Lung (tissue), 12 donors: ENCODE measurements around the gene FOXE1. TPM values are rescaled to one million over a fixed set of nuclear protein-coding genes. Genes with fewer than 3 reads are reported as not detected.

Experiments
- ATAC-seq: fragments of 200-7000 bp; cut with Tn5 transposase; one replicate; pipeline ENCODE4 v1.9.1; 2020; ENCODE audit warnings: moderate number of reproducible peaks; ENCODE audit not compliant: insufficient read depth, low FRiP score
- DNase-seq, 3 donors: peaks; one replicate each; pipeline ENCODE4 v3.0.0-alpha.2; 2013 to 2017
- H3K27ac ChIP-seq, 2 donors: one replicate each; pipeline ENCODE4 v1.5.1; 2013; ENCODE audit warnings: mild to moderate bottlenecking in 2 of 2, moderate library complexity in 2 of 2, control low read depth in 1 of 2, inconsistent platforms in 1 of 2, low read depth in 1 of 2, low read length in 1 of 2
- H3K27me3 ChIP-seq, 3 donors: one replicate each; pipeline ENCODE4 v1.5.1; 2013; ENCODE audit warnings: low read length in 2 of 3; ENCODE audit not compliant: control insufficient read depth in 3 of 3, insufficient read depth in 3 of 3
- H3K36me3 ChIP-seq, 4 donors: one replicate each; pipeline ENCODE4 v1.5.1; 2013; ENCODE audit warnings: low read length in 4 of 4, mild to moderate bottlenecking in 1 of 4, moderate library complexity in 1 of 4; ENCODE audit not compliant: control insufficient read depth in 4 of 4, insufficient read depth in 4 of 4
- H3K4me1 ChIP-seq, 5 donors: one replicate each; pipeline ENCODE4 v1.5.1; 2013; ENCODE audit warnings: low read length in 5 of 5, mild to moderate bottlenecking in 2 of 5, moderate library complexity in 1 of 5; ENCODE audit not compliant: control insufficient read depth in 5 of 5, insufficient read depth in 5 of 5
- H3K4me3 ChIP-seq: one replicate; pipeline ENCODE4 v1.5.1; 2013; ENCODE audit warnings: mild to moderate bottlenecking, control low read depth, moderate library complexity
- H3K9ac ChIP-seq, 2 donors: one replicate each; pipeline ENCODE4 v1.5.1; 2013; ENCODE audit warnings: low read length in 2 of 2, control low read depth in 1 of 2; ENCODE audit not compliant: insufficient read depth in 1 of 2
- H3K9me3 ChIP-seq, 4 donors: one replicate each; pipeline ENCODE4 v1.5.1; 2013; ENCODE audit warnings: low read length in 3 of 4, mild to moderate bottlenecking in 1 of 4, moderate library complexity in 1 of 4; ENCODE audit not compliant: control insufficient read depth in 4 of 4, insufficient read depth in 3 of 4
- WGBS, 2 donors: extraction: QIAGEN DNeasy Blood & Tissue Kit; methylation state at CpG; one replicate each; pipeline ENCODE4 v1.1.7; 2013; 5-methylcytosine and 5-hydroxymethylcytosine counted together
- polyA plus RNA-seq, 2 donors: library from polyadenylated mRNA; stranded (reverse); fragments of 200-250 nt; gene quantifications; one replicate each; pipeline ENCODE4 v1.2.1, GENCODE V29; 2013
- total RNA-seq, 2 donors: library from RNA; depleted of rRNA in 1 of 2; stranded (reverse); fragments of >200 nt in 1 of 2; gene quantifications; one replicate each; pipeline ENCODE4 v1.2.1, GENCODE V29; 2014 to 2021
- TF ChIP-seq, protein P1 (sequence below): IDR thresholded peaks from 2 replicates; pipeline ENCODE4 v1.5.1; 2012; ENCODE audit warnings: mild to moderate bottlenecking; ENCODE audit errors: control extremely low read depth, extremely low read depth
- donor health status: control.
- donor health status: control.
- donor health status: Bipolar disorder and iron deficiency.
- donor health status: healthy.
- donor health status: DM: yes; HTN: yes; CAD: no.

Gene FOXE1
- total and polyA plus RNA-seq, 4 donors: 0.06 to 0.14 (median 0.08) TPM; not detected in 1

- Histone ChIP-seq H3K9ac (no peak overlapping the region), H3K4me3 (no peak overlapping the region), H3K27ac (no peak overlapping the region), H3K36me3 (no peaks in the 10 kb centered on the region), H3K9me3 (peaks cover 0 to 2% (median 0%) of the 10 kb centered on the region in 4 donors), H3K27me3 (peaks cover 0 to 7% (median 0%) of the 10 kb centered on the region in 3 donors), H3K4me1 (peaks cover 0 to 3% (median 0%) of the 10 kb centered on the region in 5 donors)
- DNase-seq (no peak), ATAC-seq (no peak)
- 76 to 83% methylated on average over 6 of the region's 6 CpGs for WGBS, 2 donors
- TF ChIP-seq, protein P1, sequence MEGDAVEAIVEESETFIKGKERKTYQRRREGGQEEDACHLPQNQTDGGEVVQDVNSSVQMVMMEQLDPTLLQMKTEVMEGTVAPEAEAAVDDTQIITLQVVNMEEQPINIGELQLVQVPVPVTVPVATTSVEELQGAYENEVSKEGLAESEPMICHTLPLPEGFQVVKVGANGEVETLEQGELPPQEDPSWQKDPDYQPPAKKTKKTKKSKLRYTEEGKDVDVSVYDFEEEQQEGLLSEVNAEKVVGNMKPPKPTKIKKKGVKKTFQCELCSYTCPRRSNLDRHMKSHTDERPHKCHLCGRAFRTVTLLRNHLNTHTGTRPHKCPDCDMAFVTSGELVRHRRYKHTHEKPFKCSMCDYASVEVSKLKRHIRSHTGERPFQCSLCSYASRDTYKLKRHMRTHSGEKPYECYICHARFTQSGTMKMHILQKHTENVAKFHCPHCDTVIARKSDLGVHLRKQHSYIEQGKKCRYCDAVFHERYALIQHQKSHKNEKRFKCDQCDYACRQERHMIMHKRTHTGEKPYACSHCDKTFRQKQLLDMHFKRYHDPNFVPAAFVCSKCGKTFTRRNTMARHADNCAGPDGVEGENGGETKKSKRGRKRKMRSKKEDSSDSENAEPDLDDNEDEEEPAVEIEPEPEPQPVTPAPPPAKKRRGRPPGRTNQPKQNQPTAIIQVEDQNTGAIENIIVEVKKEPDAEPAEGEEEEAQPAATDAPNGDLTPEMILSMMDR: no peak
Observed at GRCh38 chr9:97873882-97874281, 20.9 kb downstream of the FOXE1 start.

DNA sequence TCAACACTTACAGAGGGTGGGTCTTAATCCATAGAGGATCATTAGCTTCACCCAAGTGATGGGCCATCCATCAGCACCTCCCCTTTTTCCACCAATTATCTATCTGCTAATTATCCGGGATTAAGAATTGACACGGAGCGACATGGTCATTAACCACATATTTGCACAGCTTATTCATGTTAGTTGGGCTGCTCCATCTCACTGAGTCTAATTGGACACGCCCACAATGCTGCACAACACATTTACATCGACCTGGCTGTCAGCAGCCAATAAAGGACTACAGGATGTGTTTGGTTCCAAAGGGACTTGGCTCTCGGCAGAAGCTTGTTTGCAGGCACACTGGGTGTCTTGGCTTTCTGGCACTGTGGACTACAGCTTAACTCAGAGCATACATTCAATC, 21.6 kb downstream of the FOXE1 start:
- Histone ChIP-seq H3K4me3 (no peak overlapping the region), H3K9me3 (peaks cover 0 to 2% (median 0%) of the 10 kb centered on the region in 4 donors), H3K36me3 (no peaks in the 10 kb centered on the region), H3K9ac (no peak overlapping the region), H3K27ac (no peak overlapping the region), H3K4me1 (peaks cover 0 to 3% (median 0%) of the 10 kb centered on the region in 5 donors), H3K27me3 (peaks cover 0 to 7% (median 0%) of the 10 kb centered on the region in 3 donors)
- no peak for ATAC-seq
- WGBS, 2 donors: 79 to 87% methylated on average over 6 of the region's 6 CpGs
- TF ChIP-seq, protein P1: no peak
- no peak for DNase-seq

DNA sequence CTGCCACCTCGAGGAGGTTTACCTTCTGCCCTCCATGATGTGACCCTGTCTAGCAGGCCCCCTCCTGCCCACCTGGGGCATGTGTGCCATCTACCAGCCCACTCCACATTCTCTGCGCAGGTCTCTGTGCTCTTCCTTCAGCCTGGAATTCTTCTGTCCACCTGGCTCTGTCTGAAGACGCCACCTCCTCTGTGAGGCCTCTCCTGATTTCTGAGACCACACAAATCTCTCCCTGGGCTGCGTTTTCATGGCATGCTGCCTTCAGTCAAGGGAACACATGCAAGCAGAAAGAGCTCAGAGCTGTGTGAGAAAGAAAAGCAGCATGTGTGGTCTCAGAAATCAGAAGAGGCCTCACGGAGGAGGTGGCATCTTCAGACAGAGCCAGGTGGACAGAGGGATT, 22.1 kb downstream of the FOXE1 start:
- peaks cover 0 to 3% (median 0%) of the 10 kb centered on the region in 5 donors for H3K4me1 ChIP-seq
- TF ChIP-seq, protein P1: no peak
- no peak overlapping the region for H3K27ac ChIP-seq
- H3K4me3 ChIP-seq: no peak overlapping the region
- no peaks in the 10 kb centered on the region for H3K36me3 ChIP-seq
- peaks cover 0 to 2% (median 0%) of the 10 kb centered on the region in 4 donors for H3K9me3 ChIP-seq
- WGBS, 2 donors: 87% methylated on average over 5 of the region's 5 CpGs
- no peak for DNase-seq
- H3K9ac ChIP-seq: no peak overlapping the region
- H3K27me3 ChIP-seq: peaks cover 0 to 5% (median 0%) of the 10 kb centered on the region in 3 donors
- no peak for ATAC-seq

DNA sequence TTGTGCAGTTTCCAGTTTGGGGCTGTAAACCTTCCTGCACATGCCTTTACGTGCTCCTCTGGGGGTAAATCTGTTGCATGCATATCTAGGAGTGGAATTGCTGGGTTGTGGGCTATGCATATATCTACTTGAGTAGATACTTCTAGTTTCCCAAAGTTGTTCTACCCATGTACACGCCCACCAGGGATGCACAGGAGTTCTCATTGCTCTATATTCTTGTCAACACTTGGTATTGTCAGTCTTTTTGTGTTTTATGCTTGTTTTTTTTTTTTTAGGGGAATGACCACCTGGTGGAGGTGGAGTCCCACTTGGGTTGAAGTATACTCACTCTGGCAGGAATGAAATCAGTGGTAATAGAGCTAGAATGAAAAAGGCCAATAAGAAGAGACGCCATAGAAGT, 23.0 kb downstream of the FOXE1 start:
- no peak overlapping the region for H3K27ac ChIP-seq
- DNase-seq: no peak
- ATAC-seq: no peak
- 90 to 95% methylated on average over 3 of the region's 3 CpGs for WGBS, 2 donors
- peaks cover 0 to 3% (median 0%) of the 10 kb centered on the region in 5 donors for H3K4me1 ChIP-seq
- H3K9ac ChIP-seq: no peak overlapping the region
- no peak overlapping the region for H3K4me3 ChIP-seq
- no peaks in the 10 kb centered on the region for H3K36me3 ChIP-seq
- H3K27me3 ChIP-seq: peaks cover 0 to 4% (median 0%) of the 10 kb centered on the region in 3 donors
- TF ChIP-seq, protein P1: no peak
- peaks cover 0 to 2% (median 0%) of the 10 kb centered on the region in 4 donors for H3K9me3 ChIP-seq
